Dermis microvascular lymphatic vessel endothelial cell (primary cell): ENCODE data around the gene PIGC. TPM values are rescaled to one million over a fixed set of nuclear protein-coding genes. Genes with fewer than 3 reads are reported as not detected.

ENCODE experiments used
- DNase-seq, 2 donors: peaks; one replicate each; pipeline versions ENCODE4 v3.0.0 to v3.0.0-alpha.2; 2010; ENCODE audit warnings: low read depth in 2 of 2
- total RNA-seq: library from RNA; depleted of rRNA; stranded (reverse); fragments of >200 nt; gene quantifications from 2 replicates; pipeline ENCODE4 v1.2.1, GENCODE V29; 2014

Gene PIGC
- total RNA-seq, result 13.5 and 19.6 TPM in 2 replicates

DNA sequence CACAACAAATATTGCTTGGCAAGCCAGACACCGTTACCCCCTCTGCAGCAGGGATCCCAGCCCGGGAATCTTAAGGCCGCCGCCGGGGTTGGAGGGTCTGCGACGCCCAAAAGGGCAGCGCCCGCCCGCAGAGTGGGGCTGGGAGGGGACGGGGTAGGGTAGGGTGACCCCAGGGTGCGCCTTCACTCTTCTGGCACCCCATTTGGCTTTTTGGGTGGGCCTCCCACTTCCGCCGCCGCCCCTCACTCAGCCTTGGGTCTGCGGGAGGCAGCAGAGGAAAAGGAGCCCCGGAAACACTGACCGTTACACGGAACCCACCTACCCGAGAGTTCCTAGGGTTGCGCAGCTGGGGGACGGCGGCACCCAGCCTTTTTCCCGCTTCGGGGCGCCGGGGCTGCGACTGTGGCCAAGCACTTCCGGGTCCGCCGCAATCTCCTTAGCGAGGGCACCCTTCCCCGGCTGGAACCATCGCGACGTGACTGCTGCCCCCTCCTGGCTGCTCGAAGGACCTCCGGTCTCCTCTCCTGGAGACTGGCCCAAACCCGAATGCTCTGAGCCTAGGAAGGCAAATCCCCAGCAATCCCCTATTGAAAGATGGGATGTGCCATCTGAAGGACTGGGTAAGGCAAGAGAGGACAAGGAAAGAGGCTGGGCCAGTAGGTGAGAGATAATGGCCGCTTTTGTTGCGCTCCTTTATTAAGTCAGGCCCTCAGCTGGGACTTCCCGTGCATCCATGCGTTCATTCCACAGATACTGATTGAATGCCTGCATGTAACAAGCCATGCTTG is at the start of gene PIGC:
TSS of gene PIGC (minus strand) at position 404 of the 788 bp plus-strand sequence. CDS start 1,447 bp downstream, outside the sequence.
- DNase-seq, result peak; percentile 55 to 85

DNA sequence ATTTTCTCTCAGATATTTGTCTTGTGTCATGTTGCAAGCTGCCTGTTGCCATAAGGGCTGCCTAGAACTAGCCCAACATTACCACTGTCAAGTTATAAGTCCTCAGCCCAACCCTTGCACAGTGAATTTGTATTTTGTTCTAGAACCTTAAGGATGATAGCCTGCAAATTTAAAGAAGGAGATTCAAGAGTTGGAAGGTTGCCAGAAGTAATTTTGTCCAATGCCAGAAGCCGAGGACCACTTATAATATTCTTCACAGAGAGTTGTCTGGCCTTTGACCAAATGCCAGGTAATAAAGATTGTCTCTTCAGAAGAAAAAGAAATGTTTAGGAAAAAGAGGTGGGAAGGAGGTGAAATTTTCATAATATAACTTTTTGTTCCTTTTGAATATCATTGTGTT is 48.6 kb upstream of the PIGC start:
- DNase-seq, result no peak

DNA sequence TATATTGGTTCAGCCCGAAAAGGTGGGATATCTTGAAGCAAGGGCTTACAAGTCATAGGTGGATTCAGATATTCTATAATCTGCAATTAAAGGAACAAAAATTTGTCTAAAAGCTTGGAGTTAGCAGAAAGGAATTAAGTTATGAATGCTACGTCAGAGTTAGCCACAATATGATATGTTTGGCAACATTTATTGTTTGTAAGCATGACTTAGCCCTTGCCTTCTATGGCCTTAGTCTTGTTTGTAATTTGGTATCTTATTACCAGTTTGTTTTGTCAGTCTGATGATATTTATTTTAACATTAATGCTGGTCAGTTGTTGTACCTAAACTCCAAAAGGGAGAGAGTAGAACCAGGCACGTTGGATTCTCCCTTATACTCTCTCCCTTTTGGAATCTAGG is 46.0 kb upstream of the PIGC start:
- DNase-seq, result no peak

DNA sequence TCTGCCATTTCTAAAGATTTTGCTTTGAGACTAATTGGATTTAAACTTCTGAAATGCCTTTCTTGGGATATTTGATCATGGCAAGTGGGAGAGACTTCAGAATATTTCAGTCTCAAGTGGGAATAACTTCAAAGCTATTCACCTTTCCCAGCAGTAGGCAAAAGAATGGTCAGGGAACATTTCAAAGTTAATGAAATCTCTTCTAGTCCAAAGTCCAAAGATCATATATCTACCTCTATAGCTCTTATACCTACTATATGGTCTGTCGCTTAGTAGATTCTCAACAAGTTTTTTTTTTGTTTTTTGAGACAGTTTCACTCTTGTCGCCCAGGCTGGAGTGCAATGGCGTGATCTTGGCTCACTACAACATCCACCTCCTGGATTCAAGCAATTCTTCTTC is 44.5 kb upstream of the PIGC start:
- no peak for DNase-seq

DNA sequence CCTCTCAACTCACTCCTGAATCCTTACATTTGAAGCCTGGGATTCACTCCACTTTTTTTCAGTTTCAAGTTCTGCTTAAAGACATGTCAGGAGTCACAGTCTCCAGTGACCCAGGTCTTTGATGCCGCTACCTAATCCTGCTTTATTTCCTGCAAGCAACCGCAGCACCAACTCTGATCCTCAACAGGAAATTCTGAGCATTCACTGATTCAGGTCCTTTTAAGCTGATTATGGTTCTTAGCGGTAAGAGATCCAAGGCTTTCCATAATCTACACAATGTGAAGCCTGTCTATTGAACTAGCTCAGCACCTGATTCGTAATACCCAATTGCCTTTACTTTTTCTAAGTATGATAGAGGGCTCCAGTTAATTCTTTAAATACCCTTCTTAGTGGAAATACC is 43.7 kb upstream of the PIGC start:
- no peak for DNase-seq

DNA sequence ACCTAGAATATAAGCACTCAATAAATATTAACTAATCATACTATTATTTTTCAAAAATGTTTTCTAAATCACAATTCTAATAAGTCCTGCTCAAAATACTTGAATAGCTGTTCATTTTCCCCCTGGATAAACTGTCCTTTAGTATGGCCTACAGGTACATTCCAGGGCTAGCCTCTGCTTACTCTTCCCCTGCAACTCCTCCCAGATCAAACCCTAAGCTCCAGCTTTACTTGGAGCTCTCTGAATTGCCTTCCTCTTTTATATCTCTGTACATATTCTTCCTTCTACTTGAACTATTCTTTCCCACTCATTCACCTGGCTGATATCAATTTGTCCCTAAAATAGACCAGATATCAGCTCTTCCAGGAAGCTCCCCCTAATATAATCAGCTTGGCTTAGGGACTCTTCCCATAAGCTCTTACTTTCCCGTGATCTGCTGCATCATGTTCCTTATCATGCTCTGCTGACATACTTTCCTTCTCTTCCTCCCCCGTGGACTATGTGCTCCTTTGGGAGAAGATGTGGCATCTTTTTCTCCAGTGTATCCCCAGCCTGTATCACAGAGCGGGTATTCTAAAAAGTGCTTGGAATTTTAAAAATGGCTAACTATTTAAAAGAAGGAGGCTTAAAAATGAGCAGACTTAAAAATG is 43.1 kb upstream of the PIGC start:
- DNase-seq, result no peak

DNA sequence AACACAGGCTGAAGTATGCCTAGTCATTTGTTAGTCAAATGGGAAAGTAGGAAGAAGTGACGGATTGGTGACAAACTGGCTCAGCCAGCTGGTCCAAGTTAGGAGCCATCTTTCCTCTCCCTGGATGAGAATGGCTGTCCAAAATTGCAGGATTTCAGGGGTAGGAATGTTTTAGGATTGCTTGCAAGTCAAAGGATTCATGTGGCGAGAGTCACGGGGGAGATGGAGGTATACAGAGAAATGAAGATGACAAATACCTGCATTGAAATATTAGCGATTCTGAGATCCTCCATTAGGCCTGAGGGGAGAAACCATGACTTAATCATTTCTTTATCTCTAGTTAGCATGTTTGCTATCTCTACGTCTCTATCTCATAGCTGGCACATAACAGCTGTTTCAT is 41.8 kb upstream of the PIGC start:
- no peak for DNase-seq

DNA sequence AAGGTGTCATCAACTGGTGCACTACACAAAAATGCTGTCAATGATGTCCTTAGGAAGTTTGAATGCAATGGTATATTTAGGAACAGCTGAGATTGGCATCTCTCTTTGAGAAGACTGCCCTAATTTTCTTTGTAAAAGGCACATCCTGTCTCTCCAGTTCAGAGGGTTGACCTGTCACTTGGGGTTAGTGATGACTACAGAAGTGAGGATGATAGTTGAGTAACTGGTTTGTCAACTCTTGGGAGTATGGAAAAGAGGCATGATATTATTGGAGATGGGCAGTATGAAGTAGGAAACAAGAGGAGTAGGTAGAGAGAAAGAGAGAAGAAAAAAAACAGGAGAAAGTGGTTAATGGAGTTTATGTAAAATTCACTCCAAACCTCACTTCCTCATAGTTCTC is 40.4 kb upstream of the PIGC start:
- DNase-seq, result no peak

DNA sequence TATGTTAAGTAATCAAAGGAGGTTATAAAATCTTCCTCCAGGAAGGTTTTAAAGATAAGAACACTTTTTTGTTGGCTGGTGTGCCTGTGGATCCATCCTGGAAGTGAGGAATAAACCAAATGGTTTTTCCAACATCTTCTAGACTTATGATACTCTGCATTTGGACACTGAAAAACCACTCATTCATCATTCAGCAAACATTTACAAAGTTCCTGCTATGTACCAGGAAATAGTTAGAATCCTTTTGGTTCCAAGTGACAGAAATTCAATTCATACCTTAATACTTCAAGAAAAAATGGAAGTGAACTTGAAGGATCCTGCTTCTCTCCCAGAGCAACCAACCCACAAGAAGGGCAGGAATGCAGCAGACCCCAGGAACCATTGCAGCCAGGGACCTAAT is 39.6 kb upstream of the PIGC start:
- DNase-seq, result no peak

DNA sequence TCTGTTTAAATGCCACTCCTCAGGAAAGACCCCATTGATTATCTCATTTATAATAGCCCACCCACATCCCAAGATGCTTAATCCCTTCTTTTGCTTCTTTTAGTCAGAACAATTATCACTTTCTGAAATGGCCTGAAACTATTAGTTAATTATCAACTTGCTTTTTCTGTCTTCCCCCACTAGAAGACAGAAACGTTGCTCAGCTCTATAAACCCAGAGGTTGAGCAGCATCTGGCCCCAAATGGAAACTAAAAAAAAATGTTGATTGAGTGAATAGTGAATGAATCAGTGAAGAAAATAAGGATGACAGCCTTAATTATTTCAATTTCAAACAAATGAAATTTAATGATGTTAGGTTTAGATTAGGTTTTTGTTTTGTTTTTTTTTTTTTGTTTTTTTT is 38.2 kb upstream of the PIGC start:
- no peak for DNase-seq

DNA sequence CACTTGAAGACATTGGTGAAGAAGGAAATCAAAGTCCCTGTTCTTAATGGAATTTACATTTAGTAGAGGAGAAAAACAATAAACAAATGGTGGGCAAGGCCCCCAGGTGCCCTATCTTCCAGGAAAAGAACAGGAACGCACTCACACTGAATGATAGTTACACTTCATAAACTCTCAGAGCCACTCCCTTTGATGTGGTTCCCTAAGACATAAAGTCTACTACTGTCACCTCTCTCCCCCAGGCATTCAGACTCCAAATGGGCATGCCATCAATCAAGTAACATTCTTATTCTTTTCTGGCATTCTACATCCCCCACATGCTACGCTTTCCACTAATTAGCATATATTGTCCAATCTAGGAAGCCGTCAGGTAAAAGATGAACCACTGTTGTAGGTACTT is 36.6 kb upstream of the PIGC start:
- DNase-seq, result no peak

DNA sequence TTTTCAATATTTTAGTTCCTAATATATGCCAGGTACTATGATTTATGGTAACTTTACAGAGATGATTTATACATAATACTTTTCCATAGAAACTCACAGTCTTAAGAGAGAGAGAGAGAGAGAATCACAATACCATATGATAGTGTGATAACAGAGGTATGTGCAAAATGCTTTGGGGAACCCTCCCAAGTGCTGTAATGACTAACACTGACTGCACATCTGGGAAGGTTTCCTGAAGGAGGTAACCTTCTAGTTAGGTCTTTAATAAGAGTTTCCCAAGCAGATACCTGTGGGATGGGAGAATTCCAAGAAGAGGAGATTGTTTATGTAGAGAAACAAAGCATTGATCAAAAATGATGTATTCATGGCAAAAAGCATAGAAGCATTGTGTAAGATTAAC is 34.6 kb upstream of the PIGC start:
- DNase-seq, result no peak

DNA sequence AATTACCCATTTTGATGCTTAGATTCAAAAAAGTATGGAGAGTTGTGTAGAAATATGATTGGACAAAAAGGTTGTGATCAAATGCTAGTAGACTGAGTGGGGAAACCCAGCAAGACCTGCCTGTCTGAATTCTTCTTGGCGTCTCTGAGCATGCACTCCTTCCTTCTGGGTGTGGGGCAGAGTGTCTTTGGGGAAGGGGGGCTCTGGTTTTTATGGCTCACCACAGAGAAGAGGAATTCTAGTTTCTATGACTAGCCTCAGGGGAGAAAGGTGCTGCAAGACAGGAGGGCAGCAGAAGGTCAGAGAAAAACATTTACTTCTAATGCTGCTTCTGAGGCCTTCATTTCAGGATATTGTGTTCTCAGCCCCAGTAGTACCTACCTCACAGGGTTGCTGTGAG is 33.9 kb upstream of the PIGC start:
- DNase-seq, result no peak

DNA sequence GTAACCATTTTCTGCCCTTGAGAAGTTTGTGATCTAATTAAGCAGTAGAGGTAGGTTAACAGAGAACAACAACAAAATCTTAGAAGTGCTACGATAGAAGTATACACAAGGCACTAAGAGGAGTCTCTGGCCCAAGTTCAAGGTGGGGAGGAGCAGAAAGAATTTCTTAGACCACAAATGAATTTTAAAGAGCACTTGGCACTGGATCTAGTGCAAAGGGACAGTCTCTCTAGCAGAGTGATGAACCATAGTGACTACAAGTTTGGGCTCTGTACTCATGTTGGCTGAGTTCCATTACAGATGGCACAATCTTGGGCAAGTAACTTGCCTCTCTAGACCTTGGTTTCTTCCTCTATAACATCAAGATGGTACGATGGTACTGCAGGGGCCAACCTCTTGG is 33.3 kb upstream of the PIGC start:
- DNase-seq, result no peak

DNA sequence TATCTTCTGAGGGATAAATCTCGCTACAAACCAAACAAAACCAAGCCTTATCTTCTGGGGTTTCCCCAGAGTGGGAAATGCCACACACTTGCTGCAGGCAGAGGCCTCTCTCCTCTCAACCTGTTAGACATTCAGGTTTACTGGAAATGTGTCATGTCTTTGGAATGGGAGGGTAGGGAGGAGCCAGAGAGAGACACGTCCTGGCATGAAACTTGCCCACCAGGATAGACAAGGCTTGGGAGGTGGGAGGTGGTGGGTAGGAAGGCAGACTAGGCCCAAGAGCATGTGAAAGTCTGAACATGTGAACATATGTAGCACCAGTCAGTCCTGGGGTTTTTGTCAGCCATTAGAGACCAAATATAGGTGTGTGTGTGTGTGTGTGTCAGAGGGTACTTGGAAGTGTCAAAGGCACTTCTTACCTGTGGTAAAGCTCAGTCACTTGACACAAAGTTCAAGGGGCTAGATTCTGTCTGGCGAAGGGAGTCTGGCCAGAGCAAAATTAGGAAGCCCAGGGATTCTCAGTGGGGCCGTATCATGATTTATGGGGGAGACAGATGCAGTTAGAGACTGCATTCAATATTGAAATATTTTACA is 32.4 kb upstream of the PIGC start:
- DNase-seq, result no peak

DNA sequence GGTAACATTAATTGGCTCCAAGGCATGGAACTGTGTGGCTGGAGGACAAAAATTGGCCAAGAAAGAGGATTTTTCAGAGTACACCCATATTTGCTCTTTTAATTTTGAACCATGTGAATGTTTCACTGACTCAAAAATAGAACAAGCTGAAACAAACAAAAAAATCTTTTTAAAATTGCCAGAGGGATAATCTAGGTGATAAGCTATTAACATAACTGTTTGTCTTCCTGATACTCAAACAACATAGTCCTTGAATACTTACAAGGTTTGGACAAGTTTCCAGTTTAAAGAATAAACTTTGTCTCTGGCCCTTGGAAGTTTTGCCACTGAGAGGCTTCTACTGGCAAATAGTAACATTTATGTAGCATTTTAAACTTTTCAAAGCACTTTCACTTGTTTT is 30.0 kb upstream of the PIGC start:
- no peak for DNase-seq

DNA sequence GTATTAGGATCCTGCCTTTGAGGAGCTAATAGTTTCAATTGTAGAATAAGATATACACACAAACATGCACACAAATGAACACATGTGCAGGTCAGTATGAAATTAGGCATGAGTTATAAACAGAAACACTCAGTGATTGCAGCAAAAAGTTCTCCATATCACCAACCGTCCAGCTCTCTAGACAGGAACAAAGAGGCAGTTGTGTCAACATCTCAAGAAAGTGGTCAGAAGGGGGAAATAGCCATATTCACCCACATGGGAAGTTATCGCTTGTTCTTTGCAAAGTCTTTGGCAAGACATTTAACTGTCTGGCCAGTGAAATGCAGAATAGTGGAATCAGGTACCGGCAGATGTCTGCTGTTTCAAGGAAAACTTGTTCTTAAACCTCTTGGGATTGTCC is 29.4 kb upstream of the PIGC start:
- no peak for DNase-seq

DNA sequence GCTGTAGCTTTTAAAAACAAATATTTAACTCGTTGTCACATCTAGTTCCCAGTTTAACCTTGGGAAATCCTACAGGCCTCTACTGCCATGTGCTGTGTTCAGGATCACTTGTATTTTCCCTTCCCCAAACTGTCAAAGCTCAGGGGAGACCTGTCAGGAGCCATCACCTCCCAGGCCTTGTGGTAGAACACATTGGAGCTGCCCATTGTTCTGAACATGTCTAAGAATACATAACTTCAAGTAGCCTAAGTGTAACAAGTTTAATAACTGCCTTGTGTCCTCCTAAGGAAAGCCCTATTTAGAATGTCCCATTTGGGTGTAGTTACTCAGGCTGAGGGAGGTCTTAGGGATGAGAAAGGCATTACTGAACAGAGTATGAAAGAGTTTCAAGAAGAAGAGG is 28.6 kb upstream of the PIGC start:
- no peak for DNase-seq

DNA sequence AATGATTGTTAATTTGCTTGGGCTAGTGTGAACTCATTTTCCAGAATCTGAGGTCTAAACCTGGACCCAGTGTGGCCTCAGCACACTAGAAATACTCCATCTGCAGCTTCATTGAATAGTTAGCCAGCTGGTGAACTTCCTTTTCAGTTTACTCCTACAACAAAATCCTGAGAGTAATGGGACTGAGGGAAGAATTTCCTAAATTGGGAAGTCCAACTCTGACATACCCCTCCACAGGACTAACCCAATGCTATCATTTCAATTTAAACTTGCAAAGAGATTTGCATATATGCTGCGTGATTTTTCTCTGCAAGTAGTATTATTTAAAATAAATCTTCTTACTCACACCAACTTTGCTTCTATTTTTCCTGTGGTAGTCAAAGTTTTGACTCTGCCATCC is 27.8 kb upstream of the PIGC start:
- no peak for DNase-seq

DNA sequence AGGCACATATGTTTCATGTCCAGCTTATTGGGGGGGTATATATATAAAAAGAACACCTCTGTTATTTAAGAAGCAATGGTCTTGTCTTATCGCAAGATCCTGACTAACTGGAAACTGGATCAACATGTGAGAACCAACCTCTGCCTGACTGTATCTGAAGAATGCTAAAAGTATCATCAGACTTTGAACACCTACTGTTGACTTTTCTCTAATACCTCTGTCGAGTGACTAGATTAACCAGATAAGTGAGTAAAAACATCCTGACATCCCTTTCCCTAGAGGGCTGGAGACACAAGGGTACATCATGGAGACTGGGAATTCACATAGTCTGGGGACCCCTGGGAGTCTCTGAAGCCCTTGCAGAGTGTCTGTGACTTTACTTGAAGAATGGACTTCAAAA is 26.3 kb upstream of the PIGC start:
- DNase-seq, result no peak

DNA sequence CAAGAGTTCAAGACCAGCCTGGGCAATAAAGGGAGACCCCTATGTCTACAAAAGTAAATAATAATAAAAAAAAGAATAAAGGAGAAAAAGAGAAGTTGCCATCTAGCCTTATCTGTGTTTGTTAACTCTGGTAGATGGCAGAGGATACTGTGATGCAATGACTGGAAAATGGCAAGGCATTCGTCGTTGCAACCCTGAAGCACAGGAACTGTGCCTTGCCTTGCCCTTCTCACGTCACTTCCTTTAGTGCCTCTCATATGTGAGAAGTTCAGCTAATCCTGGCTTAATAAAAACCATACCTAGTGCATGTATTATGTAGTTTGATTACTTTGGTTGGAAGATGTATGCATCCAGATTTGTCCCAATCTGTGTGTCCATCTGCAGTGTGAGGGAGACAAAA is 25.8 kb upstream of the PIGC start:
- no peak for DNase-seq

DNA sequence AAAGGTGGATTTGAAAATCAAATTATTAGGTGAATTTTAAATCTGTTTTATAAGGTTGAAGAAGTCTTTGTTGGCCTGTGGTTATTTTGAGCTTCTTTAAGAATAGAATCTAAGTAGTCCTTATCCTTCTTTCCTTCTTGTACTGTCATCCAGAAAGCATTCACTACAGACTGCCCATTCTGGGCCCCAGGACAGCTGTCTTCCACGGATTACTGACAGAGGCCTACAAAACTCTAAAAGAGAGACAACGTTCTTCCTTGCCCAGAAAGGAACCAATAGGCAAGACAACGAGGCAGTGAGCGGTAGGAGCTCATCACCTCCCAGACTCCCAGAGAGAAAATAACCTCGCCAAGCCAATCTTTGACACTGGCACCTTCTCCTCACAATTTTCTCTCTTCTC is 24.4 kb upstream of the PIGC start:
- DNase-seq, result no peak

DNA sequence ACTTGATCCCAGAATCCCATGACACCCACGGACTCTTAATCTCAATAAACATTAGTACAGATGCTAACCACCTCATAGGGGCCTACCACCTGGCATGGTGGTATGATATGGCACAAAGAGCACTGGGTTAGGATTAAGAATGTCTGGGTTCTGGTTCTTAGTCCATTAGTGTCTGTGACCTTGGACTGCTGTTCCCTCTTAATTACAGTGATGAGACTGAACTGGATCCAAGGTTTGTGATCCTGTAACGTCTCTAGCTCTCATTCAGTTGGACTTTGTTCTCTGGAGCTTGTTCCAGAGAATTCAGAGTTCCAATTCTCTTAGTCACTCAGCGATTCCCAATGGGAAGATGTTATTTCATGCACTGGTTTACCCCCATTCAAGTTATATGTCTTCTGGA is 23.6 kb upstream of the PIGC start:
- no peak for DNase-seq
